ENCODE measurements around the gene KIFC3.

- no peak for TF ChIP-seq CTCF (IDR thresholded peaks at IDR 0.05)
- no peak for TF ChIP-seq POLR2A (IDR thresholded peaks at IDR 0.05)
- TF ChIP-seq EP300 (IDR thresholded peaks at IDR 0.05), result no peak
These were observed 40.3 kb upstream of the KIFC3 start for GRCh38 chr16:57842601-57843000.
